ENCODE results near the gene AGMAT. TPM values are rescaled to one million over a fixed set of nuclear protein-coding genes. Genes with fewer than 3 reads are reported as not detected.

The AGMAT gene
- total RNA-seq, 1 donor = 2.6 TPM

DNA sequence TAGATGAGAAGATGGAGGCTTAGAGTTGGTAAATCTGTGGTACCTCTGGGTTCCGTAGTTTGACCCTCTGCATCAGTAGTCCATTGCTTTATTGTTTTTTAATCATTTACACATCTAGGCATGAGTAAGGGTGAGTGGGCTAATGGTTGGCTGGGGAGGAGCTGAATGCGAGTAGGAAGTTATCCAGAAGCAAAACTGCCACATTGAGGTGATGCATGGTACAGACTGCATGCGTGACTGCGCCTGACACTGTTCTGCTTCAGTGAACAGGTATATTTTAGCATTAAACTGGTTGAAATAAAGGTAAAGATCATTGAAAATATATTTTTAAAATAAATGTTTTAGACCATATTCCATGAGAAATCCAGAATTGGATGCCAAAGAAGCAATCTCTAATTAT lies 53.8 kb downstream of the AGMAT start:
- TF ChIP-seq, protein P1, sequence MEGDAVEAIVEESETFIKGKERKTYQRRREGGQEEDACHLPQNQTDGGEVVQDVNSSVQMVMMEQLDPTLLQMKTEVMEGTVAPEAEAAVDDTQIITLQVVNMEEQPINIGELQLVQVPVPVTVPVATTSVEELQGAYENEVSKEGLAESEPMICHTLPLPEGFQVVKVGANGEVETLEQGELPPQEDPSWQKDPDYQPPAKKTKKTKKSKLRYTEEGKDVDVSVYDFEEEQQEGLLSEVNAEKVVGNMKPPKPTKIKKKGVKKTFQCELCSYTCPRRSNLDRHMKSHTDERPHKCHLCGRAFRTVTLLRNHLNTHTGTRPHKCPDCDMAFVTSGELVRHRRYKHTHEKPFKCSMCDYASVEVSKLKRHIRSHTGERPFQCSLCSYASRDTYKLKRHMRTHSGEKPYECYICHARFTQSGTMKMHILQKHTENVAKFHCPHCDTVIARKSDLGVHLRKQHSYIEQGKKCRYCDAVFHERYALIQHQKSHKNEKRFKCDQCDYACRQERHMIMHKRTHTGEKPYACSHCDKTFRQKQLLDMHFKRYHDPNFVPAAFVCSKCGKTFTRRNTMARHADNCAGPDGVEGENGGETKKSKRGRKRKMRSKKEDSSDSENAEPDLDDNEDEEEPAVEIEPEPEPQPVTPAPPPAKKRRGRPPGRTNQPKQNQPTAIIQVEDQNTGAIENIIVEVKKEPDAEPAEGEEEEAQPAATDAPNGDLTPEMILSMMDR (IDR thresholded peaks at IDR 0.05; ENCODE audit: insufficient read depth, low read depth, low read length) = no peak
- no peak overlapping the region for H3K4me3 ChIP-seq (ENCODE audit: low read depth, low read length)
- DNase-seq (ENCODE audit: low read depth) = no peak

DNA sequence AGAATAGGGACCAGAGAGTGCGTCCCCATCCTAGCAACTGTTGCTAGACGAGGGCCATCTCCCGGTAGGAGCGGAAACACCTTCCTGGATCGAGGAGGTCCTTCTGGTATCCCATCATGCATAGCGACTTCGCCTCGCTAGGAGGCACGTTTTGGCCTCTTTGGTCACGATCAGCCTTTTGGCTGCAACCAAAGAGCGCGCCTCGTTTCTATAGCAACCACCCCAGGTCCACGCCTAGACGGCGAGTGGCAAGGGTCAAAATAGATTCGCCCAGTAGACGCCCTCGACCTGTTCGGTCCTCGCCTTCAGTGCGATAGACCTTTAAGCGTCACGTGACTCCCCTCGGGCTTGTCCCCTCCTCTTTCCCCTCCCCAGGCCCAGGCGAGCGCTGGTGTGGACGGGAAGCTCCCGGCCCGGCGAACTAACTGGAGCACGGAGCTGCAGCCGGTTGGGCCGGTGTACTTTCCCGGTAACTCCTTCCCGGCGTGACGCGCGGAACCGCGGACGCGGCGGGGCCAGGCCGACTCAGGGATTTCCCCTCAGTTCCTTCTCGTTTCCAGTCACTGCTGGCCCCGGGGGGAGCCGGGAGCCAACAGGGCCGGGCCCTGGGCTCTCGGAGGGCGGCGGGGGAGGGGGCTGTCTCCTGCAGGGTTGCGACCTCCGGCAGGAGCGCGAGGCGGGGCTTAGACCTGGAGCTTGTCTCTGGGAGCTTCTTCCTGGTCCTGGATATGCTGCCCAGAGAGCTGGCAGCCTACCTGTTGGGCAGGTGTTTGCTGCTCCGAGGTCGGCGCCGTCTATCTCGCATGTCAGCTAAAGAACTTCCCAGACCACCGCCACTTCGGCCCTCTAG lies 58.1 kb downstream of the AGMAT start, which contains the start of gene DNAJC16:
DNAJC16 (plus strand) TSS at position 359 of the 850 bp plus-strand sequence. CDS start 2,258 bp downstream, outside the sequence.
- peak; percentile 100 for DNase-seq (ENCODE audit: low read depth)
- peak within 1 kb of the TSS; percentile 90 for H3K4me3 ChIP-seq (ENCODE audit: low read depth, low read length)
- TF ChIP-seq, protein P1 (IDR thresholded peaks at IDR 0.05; ENCODE audit: insufficient read depth, low read depth, low read length) = peak; percentile 23

DNA sequence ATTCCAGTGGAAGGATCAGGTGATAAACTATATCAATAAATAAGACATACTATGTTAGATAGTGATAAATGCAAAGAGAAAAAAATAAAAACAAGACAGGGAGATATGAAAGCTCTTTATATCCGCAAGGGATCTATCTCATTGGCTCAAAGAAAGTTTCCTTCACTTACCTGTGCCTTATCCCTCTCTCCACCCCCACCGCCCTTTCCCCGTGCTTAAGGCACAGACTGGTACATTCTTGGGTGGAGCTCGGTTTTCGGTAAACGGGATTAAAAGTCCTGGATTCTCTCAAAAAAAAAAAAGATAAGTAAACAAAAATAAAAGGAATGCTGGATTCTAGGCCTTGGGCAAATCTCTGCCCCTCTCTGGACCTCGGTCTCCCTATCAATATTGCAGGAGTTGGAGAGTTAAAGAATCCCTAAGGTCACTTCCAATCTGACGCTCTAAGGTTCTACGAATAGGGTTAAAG lies 58.8 kb downstream of the AGMAT start:
- DNase-seq (ENCODE audit: low read depth) = no peak
- TF ChIP-seq, protein P1 (IDR thresholded peaks at IDR 0.05; ENCODE audit: insufficient read depth, low read depth, low read length) = no peak
- peak overlapping the region; percentile 65 for H3K4me3 ChIP-seq (ENCODE audit: low read depth, low read length)

DNA sequence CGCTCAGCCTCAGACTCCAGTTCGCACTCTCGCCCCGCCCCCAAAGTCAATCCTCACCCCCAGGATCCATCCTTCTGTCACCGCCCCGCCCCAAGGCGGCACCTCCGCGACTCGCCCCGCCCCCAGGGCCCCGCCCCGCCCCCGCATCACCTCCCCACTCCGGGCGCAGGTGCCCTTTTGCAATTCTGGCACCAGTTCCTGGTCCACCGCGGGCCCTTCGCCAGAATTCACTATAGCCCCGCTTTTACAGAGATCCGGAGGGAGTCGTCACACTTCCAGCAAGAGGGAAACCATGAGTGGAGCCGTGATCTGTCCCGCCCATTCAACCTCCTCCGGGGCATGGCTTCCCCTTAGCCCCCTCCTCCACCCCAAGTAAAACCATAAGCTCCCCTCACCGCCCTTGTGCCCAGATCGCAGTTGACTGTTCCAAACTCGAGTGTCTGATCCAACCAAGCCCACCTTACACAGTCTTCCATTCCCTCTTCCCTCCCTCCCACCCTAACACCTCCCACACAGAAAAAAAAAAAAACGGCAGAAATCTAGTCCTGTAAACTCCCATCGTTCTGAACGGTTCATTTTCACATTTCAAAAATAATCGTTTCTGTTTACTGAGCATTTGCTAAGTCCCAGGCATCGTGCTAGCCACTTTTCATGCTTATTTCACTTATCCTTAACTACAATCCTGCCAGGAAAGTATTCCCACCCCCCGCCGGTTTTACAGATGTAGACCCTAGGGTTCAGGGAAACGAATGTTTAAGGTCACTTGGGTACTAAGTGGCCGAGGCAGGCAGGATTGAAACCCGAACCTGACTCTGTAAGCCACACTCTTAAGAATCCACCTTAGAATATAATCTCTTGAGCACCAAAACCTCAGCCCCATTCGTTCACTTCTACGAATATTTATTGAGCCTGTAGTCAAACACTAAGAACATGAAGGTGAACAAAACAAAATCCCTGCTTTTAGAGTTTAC lies 59.5 kb downstream of the AGMAT start:
- H3K4me3 ChIP-seq (ENCODE audit: low read depth, low read length) = peak overlapping the region; percentile 65
- peak; percentile 11 for DNase-seq (ENCODE audit: low read depth)
- TF ChIP-seq, protein P1 (IDR thresholded peaks at IDR 0.05; ENCODE audit: insufficient read depth, low read depth, low read length) = no peak

DNA sequence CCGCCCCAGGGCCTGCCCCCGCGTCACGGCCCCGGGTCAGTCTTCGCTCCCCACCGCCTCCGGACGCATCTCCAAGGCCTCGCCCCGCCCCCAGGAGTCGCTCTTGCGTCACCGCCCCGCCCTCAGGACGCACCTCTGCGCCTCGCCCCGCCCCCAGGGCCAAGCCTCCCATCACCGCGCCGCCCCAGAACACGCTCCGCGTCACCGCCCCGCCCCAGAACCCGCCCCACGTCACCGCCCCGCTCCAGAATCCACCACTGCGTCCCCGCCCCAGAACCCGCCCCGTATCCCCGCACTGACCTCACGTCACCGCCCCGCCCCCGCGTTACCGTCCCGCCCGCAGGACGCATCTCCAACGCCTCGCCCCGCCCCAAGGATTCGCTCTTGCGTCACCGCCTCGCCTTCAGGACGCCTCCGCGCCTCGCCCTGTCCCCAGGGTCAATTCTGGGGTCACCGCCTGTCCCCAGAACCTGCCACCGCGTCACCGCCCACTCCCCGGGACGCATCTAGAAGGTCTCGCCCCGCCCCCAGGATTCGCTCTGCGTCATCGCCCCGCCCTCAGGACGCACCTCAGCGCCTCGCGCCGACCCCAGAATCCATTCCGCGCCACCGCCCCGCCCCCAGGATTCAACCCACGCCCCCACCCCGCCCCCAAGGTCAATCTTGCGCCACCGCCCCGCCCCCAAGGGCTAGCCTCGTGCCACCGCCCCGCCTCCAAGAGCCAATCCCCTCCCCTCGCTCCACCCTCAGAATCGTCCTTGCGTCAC lies 60.4 kb downstream of the AGMAT start:
- DNase-seq (ENCODE audit: low read depth) = peak; percentile 100
- H3K4me3 ChIP-seq (ENCODE audit: low read depth, low read length) = peak overlapping the region; percentile 76
- TF ChIP-seq, protein P1 (IDR thresholded peaks at IDR 0.05; ENCODE audit: insufficient read depth, low read depth, low read length) = no peak

DNA sequence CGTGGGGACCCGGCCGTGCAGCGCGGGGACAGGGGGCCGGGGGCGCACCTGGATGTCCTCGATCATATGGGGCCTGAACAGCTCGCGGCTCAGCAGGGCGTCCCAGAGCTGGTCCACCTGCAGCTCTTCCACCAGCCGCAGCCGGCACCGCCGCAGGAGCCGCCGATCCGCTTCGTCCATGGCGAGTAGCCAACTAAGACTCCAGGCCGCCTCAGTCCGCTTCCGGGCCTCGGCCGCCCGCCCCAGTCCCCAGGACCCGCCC lies 60.9 kb downstream of the AGMAT start, which contains the start of gene CASP9:
CASP9 (minus strand) TSS at position 195 of the 262 bp plus-strand sequence; CDS start at position 180, 15 bp downstream.
- TF ChIP-seq, protein P1 (IDR thresholded peaks at IDR 0.05; ENCODE audit: insufficient read depth, low read depth, low read length) = no peak
- H3K4me3 ChIP-seq (ENCODE audit: low read depth, low read length) = peak within 1 kb of the TSS; percentile 76
- no peak for DNase-seq (ENCODE audit: low read depth)
